GM18520 (cell line): Measurements from ENCODE around the gene PCYT1B.
"Not testable (repeated sequence)": the region's sequence is repeated elsewhere in the genome, so short reads cannot be mapped to it uniquely, and the experiment has no call there.

Experiments used
- ATAC-seq: cut with Tn5 transposase; IDR thresholded peaks from one replicate; pipeline ENCODE4 v1.9.1; 2021; ENCODE audit not compliant: unreplicated experiment

Gene PCYT1B

DNA sequence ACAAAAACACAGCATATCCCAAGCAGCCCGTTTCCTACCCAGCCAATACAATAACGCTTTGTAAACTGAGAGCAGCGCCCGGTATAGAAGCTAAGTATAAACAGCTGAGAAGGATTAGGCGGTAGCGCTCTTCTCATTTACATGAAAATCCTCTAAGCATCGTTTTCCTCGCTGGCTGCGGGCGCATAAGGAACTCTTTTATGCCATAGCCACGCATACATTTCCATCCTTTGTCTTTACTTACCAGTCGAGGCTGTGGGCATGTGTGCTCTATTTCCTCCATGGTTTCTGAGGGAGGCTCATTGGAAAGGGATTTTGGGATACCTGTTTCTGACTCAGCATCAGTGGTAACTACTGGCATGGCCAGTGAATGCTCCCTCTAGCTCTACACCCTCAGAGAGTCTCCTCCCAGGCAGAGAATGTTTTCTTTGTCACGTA, 383 bp downstream of the PCYT1B start:
- ATAC-seq, result no peak

DNA sequence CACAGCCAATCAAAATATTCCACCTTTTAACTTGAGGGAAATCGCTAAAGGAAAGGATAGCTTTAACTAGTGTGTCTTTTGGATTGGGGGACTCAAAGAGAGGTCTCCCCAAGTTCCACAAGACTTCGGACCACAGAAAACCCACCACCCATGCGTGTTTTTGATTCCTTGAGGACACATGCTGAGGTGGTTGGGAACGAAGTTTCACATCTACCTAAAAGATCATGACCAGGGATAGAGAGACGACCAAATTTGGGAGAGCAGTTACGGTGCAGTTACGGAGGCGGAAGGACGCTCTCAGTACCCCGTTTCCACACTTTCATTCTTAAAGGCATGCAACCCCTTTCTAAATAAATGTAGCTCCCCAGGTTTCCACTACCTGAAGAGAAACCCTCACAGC, 1.1 kb downstream of the PCYT1B start:
- no peak for ATAC-seq

DNA sequence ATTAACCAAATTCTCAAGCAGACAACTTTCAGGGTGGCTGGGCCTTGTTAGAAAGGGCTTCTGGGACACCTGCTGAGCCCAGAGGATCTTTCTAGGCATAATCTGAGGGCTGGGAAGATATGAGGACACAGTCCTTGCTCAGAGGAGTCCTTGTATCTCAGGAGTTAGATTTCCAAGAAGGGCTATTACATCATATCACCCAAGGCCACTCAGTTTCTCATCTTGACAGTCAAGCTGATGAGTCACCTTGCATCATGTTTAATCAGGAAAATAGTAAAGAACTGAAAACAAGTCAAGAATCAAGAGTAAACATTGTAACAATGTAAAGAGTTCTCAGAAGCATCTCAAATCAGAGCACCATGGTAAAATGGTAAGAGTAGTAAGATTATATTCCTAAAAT, 4.0 kb downstream of the PCYT1B start:
- ATAC-seq, result no peak

DNA sequence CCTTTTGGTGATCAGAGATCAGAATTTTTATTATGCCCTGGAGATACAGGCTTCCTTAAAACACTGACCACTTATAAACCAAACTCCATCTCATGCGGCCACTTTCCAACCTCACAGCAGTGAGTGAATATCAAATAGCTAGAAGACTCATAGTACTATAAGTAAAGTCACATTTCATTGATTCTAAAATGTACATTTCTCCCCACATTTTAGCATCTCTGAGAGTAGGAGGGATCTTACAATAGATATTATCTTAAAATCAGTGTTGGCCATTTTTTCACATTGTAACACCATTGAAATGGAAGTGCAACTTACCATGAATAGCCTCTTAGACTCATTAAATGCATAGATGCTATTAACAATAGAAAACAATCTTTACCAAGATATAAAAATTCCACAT, 17.4 kb downstream of the PCYT1B start:
- no peak for ATAC-seq

DNA sequence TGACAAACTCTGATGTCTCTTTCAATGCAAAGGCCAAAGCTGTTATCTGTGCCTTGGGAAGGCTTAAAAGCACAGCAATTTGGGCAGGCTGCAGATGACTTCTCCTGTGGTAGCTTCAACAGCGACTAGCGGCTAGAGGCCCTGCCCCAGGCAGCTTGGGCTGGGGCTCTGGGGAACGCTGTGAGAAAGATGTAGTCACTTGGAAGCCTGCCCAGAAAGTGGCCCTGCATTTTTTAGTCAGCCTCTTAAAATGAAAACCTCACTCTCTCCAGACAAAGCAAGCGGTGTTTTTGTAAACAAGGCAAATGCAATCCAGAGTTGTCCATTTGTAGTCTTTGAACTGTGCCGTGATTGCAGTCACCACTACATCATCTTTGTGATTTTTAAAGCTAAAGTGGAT, 27.5 kb downstream of the PCYT1B start:
- no peak for ATAC-seq

DNA sequence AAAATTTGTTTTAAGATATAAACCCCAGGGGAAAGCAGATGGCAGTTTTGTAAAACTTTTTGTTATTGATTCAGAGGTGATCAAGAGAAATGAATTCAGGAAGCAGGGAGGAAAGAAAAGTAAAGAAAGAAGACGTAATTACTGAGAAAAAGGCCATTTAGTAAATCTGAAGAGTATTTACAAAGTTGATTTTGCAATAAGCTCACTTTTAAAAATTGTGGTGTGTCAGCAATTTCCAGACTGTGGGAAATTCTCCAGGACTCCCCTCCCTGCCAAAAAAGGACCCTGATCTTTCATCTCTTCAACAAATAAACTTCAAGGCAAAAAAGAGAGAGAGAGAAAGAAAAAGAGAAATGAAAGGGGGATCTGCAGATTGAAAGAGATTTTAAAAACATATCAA, 36.6 kb downstream of the PCYT1B start:
- ATAC-seq, result no peak

DNA sequence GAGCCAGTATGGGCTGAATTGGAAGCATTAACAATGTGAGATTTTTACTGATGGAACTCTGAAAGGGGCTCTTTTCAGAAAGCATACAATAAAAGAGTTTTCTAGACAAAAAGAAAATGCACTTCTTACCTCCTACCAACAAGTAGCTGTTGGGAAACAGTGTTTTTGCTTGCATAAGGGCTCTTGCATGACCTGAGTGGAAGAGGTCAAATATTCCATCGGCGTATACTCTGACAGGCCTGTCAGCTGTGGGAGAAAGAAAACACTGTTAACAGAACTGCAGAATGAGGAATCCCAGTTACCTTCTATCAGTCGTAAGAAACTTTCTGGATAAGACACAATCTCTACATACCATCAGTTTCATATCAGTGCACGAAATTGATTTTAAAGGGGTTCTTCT, 39.5 kb downstream of the PCYT1B start:
- ATAC-seq, result no peak

DNA sequence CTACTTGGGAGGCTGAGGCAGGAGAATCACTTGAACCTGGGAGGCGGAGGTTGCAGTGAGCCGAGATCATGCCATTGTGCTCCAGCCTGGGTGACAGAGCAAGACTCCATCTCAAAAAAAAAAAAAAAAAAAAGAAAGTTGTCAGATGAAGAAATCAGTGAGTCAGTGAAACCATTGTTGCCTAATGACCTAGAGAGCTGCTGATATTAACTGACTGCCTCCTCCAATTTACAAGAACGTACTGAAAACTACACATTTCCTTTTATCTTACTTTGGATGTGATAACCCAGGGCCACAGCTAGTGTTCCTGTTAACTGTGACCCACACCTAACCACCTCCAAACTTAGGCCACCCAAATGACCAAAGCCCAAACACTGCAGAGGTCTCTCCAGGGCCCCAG, 41.2 kb downstream of the PCYT1B start:
- not testable (repeated sequence) for ATAC-seq

DNA sequence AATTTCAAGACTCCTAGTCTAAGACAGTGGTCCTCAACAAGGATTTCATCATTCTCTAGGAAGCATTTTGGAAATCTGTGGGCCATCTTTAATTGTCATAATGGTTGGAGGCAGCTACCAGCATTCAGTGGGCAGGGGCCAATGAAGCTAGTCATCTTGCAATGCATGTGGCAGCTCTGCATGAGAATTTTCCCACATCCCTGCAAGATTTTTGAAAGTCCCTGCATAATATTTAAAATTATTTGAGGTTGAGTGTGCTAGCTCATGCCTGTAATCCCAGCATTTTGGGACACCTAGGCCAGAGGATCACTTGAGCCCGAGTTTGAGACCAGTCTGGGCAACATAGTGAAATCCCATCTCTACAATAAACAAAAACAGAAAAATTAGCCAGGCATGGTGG, 44.0 kb downstream of the PCYT1B start:
- ATAC-seq, result no peak

DNA sequence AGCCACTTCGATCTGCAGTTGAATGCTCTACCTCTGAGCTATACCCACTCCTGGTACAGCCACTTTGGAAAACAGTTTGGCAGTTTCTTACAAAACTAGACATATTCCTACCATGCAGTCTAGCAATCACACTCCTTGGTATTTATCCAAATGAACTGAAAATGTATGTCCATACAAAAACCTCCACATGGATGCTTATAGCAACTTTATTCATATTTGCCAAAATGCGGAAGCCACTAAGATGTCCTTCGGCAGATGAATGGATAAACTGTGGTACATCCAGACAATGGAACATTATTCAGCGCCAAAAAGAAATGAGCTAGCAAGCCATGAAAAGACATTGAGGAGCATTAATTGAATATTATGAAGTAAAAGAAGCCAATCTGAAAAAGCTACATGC, 45.3 kb downstream of the PCYT1B start:
- no peak for ATAC-seq

DNA sequence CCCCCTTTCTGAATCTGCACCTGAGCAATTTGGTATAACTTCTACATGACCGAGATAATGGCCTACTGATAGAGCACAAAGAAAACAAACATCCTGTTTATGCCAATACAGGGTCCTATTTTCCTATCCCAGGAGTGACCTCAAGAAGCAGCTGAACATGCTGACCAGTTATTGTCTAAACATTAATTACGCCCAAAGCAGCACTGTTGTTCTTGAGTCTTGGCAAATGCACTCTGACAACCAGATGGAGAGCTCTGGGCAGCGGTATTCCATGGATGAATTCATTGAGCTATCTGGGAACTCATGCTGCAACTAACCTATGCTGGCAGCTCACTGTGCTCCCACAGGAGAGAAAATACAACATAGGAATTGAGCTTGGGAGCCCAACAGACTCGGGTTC, 52.6 kb downstream of the PCYT1B start:
- no peak for ATAC-seq

DNA sequence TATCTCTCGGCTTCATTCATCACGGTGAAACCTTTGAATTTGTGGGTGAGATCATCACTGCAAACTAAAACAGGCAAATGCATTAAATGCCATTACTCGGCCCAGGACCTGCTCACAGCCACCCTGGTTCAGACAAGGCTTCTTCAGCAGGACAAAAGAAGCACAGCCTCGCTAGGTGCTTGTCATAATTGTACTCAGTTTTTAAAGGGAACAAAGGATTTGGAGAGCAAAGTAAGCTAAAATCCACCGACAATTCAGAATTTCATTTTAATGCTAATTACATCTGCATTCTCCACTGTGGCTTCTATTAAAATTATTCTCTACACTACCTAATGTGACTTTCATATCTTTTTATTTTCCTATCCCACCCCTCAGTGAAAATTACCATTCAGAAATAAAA, 57.0 kb downstream of the PCYT1B start:
- no peak for ATAC-seq

DNA sequence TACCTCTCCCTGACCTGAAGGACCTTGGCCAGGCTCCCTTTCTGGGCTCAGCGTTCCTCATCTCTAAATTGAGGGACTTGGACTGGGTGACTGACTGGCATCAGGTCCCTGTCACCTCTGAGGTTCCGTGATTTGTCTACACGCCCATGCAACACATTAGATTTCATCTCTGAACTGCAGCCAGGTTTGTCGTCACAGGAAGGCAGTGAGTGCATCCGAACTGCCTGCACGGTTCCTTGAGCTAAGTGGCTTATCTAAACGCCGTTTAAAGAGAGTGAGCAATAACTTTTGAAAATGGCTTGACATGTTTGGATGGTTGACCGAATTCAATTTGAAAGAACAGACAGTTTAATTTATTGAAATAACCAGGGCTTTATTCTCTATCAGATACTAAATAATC, 70.1 kb downstream of the PCYT1B start:
- no peak for ATAC-seq

DNA sequence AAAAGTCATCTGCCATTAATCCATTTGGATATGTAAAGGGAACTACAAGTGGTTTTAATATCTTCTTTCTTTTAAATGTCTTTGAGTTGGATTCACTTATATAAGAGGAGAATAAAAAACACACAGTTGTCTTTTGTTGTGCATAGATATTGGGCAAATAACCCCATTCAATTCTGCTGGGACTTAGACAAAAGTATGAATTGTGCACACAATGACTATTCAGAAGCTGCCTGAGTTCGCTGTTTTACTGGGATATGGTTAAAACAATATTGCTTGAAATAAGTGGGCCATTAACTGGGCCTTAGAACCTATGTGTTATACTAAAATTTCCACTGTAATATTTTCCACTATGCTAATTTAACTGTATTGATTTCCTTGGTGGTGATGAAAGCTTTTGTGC, 71.7 kb downstream of the PCYT1B start:
- no peak for ATAC-seq

DNA sequence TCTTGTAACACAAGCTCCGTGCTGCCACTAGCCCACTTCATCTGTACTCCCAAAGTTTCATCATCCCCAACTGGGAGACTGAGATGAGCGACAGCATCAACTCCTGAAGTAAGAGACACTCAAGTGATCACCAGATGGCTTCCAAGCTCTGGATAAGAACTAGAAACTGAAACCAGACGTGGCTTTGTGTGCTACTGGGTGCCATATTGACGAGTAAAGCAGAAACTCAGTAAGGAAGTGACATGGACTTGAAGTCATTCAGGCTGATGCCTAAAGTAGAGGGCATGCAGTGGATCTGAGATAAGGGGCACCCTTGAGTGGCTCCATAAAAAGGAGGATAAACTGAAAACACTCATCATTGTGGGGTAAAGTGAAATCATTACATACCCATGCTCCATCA, 72.4 kb downstream of the PCYT1B start:
- ATAC-seq, result no peak

DNA sequence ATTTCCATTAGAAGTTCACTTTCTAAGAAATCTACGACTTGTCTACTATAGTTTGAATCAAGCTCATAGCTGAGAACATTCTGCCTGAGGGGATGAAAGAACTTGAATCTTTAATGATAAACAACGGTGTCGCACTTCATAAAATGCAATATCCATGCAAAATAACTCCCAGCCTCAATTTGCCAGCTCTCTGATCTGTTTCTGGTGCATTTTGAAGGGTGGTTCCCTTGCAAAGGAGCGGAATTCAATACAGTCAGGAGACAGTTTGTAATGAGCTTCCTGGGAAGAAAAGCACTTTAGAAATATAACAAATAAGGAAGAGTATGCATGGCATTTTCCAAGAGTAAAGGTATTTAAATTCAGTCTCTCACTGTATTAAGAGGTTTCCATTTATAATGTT, 80.0 kb downstream of the PCYT1B start:
- no peak for ATAC-seq

DNA sequence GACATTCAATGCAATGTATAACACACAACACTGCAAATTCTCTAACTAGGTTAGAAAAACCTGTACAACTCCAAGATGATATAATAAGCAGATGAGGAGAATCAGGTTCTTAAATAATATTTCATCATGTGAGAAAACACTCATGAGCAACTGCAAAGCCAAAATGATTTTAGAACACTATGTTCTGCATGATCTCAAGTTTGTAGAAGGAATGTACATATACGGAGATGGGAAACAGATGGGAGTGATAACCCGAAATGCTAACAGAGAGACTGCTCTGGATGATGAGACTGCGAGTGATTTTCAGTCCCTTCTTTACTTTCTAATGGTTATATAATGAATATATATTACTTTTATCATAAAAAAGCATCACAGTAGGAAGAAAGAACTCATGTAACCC, 80.9 kb downstream of the PCYT1B start:
- ATAC-seq, result no peak

DNA sequence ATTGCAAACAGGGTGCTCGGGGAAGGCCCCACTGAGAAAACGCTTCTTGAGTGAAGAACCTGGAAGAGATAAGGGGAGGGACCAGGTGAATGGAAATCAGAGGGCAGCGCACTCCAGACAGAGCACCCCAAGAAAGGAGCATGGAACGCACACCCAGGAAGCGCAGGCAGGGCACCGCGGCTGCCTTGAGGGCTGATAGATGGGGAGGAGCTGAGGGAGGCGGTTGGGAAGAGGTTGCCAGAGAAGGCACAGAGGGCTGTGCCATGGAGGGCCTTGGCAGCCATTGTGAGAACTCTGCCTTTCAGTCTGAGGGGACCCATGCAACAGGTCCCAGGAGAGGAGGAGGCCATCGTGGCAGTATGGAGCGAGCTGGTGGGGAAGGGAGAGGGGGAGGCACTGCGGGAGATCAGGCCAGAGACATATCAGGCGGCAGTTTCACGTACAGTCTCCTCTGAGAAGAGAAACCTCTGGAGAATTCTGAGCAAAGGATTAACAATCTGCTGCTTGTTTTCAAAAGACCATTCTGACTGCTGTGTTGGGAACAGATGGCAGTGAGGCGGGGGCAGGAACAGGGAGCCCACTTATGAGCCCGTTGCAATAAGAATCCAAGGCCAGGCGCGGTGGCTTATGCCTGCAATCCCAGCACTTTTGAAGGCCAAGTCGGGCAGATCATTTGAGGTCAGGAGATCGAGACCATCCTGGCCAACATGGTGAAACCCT, 83.7 kb downstream of the PCYT1B start:
- no peak for ATAC-seq

DNA sequence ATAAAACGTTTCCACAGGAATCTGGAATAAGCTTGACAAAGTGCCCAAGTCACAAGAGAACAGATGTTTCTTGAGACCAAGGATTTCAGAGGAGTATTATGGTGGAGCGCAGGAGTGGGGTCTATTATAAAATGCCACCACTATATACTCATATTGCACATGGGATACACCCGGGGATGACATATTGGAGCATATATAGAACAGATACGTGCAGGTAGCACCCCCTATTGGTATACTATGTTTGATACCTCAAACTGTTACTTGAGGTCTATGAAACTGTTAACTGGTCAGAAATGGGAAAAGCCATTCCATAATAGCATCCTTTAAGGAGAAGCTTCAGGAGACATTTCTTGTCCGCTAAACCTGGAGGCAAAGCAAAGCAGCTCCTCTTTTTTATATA, 86.0 kb downstream of the PCYT1B start:
- ATAC-seq, result no peak

DNA sequence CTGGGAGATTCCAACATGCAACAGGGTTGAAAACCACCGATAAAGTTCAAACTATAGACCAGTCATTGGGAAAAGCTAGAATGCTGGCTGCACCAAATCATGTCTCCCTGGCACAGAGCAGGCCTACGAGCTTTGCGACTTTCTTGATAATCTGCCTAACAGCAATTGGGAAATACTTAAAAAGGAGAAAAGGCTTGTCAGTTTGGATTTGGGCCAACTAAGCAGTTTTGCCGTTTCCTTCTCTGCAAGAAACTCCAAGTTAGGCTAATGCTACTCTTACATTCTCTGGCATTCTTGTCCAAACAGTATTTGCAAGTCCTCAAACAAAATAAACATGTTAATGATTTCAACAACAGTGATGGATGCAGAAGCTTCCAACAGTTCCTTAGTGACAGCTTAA, 94.1 kb downstream of the PCYT1B start:
- no peak for ATAC-seq

DNA sequence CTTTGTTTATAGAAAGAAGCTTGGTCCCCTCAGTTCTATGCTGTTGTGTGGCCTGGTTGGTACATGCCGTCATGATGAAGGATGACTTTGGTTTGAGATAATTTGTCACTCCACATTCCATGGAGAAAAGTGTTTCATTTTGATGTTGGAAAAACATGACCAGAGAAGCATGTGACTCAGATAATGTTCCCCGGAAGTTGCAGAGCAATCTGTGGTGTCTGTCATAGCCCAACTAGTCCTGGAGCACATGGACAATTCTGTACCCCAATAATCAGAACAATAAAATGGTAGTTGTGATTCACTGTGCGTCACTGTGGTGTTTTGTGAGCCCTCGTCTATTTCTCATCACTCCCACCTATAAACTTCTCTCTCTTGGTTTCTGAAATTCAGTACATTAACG, 97.0 kb downstream of the PCYT1B start:
- ATAC-seq, result no peak

DNA sequence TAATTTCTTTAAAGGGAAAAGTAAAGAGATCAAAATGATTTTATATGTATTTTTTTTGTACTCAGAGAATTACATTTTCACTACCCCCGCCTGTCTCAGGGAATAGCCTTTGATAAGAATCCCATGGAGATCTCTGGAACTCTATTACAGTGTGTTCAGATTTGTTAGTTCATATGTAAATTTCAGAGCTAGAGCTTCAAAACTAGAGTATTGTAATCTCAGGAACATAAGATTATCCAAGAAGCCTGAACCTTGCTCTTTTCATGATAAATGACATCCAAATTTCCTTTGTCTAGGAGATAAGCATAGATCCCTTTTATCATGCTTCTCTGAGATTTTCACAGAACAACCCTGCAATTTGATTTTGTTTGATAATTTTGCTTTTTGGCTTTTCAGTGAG, 99.2 kb downstream of the PCYT1B start:
- ATAC-seq, result no peak

DNA sequence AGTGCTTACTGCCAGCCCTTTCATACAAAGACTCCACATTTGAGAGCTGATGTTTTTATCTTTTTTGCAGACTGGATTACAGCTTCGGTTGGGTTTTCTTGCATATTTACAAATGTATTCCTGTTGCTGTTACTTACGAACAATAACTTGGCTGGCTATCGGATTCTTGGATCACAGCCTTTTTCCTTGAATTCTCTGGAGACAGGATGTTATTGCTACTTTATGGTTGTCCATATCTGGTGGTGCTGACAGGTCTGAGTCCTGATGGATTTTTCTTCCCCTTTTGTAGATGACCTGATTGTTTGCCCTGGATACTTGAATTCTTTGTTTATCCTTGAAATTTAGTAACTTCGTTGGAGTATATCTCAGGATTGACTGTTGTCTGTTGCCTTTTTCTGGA, 104.4 kb downstream of the PCYT1B start:
- ATAC-seq, result no peak

DNA sequence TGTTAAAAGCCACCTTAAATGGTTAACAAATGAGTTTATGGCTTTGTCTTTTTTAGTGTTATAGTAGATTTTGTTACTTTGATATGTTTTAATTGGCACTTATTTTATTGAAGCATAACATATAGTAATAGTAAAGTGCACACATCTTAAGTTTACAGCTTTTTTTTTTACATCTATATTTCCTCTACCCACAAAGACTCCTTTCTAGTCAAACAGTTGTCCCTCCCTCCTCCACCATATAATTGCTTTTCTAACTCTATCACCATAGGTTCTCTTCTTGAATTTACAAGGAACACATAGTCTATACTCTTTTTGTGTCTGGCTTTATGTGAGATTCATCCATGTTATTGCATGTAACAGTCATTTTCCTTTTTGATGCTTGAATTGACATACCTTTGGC, 110.6 kb downstream of the PCYT1B start:
- no peak for ATAC-seq
